CMK (cell line): ENCODE results near the gene ALG10B.
A peak's percentile ranks its signal among the peaks of the same experiment; 100 is the strongest.
"Not testable (repeated sequence)": the region's sequence is repeated elsewhere in the genome, so short reads cannot be mapped to it uniquely, and the experiment has no call there.

Source experiments
- DNase-seq: peaks from one replicate; pipeline ENCODE4 v3.0.0-alpha.2; 2010; ENCODE audit warnings: low read depth

The ALG10B gene

GRCh38 chr12:38316391-38317129 lies at the start of gene ALG10B:
ALG10B (plus strand) TSS chr12:38316774; CDS start chr12:38316894, 120 bp downstream.
- peak; percentile 79 for DNase-seq

- no peak for DNase-seq
Observed at GRCh38 chr12:38268612-38269011, 48.0 kb upstream of the ALG10B start.

- no peak for DNase-seq
Observed at GRCh38 chr12:38269897-38270296, 46.7 kb upstream of the ALG10B start.

- DNase-seq = no peak
Observed at GRCh38 chr12:38279756-38280155, 36.8 kb upstream of the ALG10B start.

- DNase-seq = no peak
Observed at GRCh38 chr12:38282886-38283285, 33.7 kb upstream of the ALG10B start.

GRCh38 chr12:38289396-38289795 lies 27.2 kb upstream of the ALG10B start:
- no peak for DNase-seq

GRCh38 chr12:38291160-38291559 lies 25.4 kb upstream of the ALG10B start:
- DNase-seq = no peak

- DNase-seq = not testable (repeated sequence)
Observed at GRCh38 chr12:38302972-38303371, 13.6 kb upstream of the ALG10B start.

- DNase-seq = not testable (repeated sequence)
Observed at GRCh38 chr12:38321966-38322365, 5.4 kb downstream of the ALG10B start.

GRCh38 chr12:38324912-38325311 lies 8.3 kb downstream of the ALG10B start:
- DNase-seq = no peak

- DNase-seq = no peak
Observed at GRCh38 chr12:38327356-38327755, 10.8 kb downstream of the ALG10B start.

- DNase-seq = no peak
Observed at GRCh38 chr12:38328306-38328895, 11.8 kb downstream of the ALG10B start.

GRCh38 chr12:38330414-38330813 lies 13.8 kb downstream of the ALG10B start:
- DNase-seq = not testable (repeated sequence)

GRCh38 chr12:38332814-38333213 lies 16.2 kb downstream of the ALG10B start:
- DNase-seq = no peak

- no peak for DNase-seq
Observed at GRCh38 chr12:38342444-38342843, 25.9 kb downstream of the ALG10B start.

- not testable (repeated sequence) for DNase-seq
Observed at GRCh38 chr12:38343256-38343655, 26.7 kb downstream of the ALG10B start.

GRCh38 chr12:38343916-38344315 lies 27.3 kb downstream of the ALG10B start:
- not testable (repeated sequence) for DNase-seq

- DNase-seq = no peak
Observed at GRCh38 chr12:38350342-38351174, 34.0 kb downstream of the ALG10B start.

GRCh38 chr12:38351175-38351508 lies 34.6 kb downstream of the ALG10B start:
- DNase-seq = not testable (repeated sequence)

- no peak for DNase-seq
Observed at GRCh38 chr12:38367506-38367905, 50.9 kb downstream of the ALG10B start.

GRCh38 chr12:38370311-38370710 lies 53.7 kb downstream of the ALG10B start:
- no peak for DNase-seq

- DNase-seq = no peak
Observed at GRCh38 chr12:38373784-38374183, 57.2 kb downstream of the ALG10B start.

GRCh38 chr12:38374751-38375150 lies 58.2 kb downstream of the ALG10B start:
- no peak for DNase-seq
